ENCODE data around the gene DAB2IP. TPM values are rescaled to one million over a fixed set of nuclear protein-coding genes. Genes with fewer than 3 reads are reported as not detected.

The DAB2IP gene
- 10 to 100 TPM; 41.7 to 55.0 (median 42.7) TPM for total RNA-seq
- polyA plus RNA-seq: 25.5 TPM
- long read RNA-seq, donor 1, partial matches to known transcripts: 17 of 72 reads
- long read RNA-seq, donor 1, other reads (novel, unspliced or antisense): 55 of 72 reads
- long read RNA-seq, donor 2, full-length matches to known transcripts: 1 of 22 reads
- long read RNA-seq, donor 2, partial matches to known transcripts: 21 of 22 reads
- long read RNA-seq, donor 2, other reads (novel, unspliced or antisense): 0 of 22 reads
- long read RNA-seq, donor 3, partial matches to known transcripts: 30 of 89 reads
- long read RNA-seq, donor 3, other reads (novel, unspliced or antisense): 59 of 89 reads
- long read RNA-seq, donor 4, partial matches to known transcripts: 3 of 21 reads
- long read RNA-seq, donor 4, other reads (novel, unspliced or antisense): 18 of 21 reads

DNA sequence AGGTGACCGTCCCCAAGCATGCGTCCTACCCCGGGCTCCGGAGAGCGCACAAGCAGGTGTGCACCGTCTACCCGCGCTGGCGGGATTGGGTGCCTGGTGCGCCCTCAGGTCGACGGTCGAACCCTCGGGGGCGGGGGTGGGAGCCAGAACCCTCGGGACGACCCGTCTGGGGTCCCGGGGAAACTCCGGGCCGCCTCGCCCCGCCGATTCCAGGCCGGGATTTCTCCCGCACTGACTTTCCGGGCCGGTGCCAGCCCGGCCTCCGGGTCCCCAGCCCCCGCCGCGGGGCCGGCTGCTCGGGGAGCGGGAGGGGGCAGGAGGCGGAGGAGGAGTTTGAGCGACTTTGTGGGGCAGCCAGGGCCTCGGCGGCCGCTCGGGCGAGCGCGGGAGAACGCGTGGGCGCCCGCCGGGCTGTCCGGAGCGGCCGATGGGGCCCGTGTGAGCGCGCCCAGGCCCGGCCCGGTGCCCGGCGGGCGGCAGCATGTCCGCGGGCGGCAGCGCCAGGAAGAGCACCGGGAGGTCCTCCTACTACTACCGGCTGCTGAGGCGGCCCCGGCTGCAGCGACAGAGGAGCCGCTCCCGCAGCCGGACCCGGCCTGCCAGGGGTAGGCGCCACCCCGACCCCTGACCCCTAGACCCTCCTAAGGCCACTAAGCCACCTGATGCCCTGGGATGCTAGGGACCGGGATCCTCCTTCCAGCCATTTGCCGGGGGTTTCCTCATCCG lies at the start of gene DAB2IP:
Gene DAB2IP, plus strand, starts transcription at position 340 of the 726 bp plus-strand sequence. Its CDS starts 142 bp downstream, at position 482.
- Histone ChIP-seq H3K4me3 (ENCODE audit: low read length) (peak within 1 kb of the TSS; percentile 88), H3K27ac (ENCODE audit: low read length) (peak within 1 kb of the TSS; percentile 91), H3K27me3 (ENCODE audit: control insufficient read depth, insufficient read depth) (no peaks in the 10 kb centered on the region), H3K9me3 (ENCODE audit: control insufficient read depth, low read length) (no peaks in the 10 kb centered on the region), H3K4me1 (ENCODE audit: control insufficient read depth, insufficient read depth, low read length) (peaks cover 18% of the 10 kb centered on the region)
- DNase-seq (peak; percentile 67 to 89 (median 88)), ATAC-seq (peak; percentile 76 to 84)
- intact Hi-C loops (cut with DNase I): no loop called here
- WGBS: 1% methylated on average over 79 of the region's 79 CpGs

DNA sequence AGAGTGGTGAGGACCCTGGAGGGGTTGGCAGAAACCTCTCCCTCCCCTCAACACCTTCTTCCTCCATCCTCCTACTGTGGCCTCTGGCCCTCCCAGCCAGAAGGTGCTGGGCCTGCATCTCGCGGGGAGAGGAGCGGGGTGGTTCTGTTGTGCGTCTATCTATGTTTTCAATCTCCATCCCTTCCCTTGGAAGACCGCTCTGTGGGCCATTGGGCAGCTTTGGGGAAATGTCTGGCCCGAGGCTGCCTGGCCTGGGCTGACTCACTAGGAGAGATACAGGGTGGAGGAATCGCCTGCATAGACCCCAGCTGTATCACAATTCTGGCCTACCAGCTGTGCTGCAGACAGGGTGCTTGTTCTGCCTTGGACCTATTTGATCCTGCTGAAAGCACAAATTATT lies 48.4 kb upstream of the DAB2IP start:
- WGBS: 91% methylated on average over 7 of the region's 7 CpGs
- no peak overlapping the region for H3K27ac ChIP-seq (ENCODE audit: low read length)
- H3K4me1 ChIP-seq (ENCODE audit: control insufficient read depth, insufficient read depth, low read length): peaks cover 15% of the 10 kb centered on the region
- no peaks in the 10 kb centered on the region for H3K9me3 ChIP-seq (ENCODE audit: control insufficient read depth, low read length)
- ATAC-seq: no peak
- intact Hi-C loops (cut with DNase I): no loop called here
- DNase-seq: no peak
- H3K4me3 ChIP-seq (ENCODE audit: low read length): no peak overlapping the region
- no peaks in the 10 kb centered on the region for H3K27me3 ChIP-seq (ENCODE audit: control insufficient read depth, insufficient read depth)

DNA sequence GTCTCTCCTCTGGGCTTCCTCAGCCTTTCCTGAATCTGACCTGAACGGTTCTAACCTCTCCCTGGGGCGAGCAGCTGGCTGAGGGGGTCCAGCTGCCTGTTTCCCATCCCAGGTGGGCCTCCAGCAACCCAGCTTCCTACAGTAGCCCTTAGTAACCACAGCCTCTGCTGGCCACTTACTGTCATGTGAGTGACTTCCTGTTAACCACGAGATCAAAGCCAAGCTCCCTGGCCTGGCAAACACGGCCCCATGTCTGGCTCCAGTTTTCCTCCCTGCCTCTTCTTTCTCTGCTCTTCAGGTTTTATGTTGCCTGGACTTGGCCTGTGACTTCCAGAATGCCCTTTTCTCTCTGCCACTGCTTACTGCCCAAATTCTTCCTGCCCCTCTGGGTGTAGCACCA lies 47.2 kb upstream of the DAB2IP start:
- H3K27me3 ChIP-seq (ENCODE audit: control insufficient read depth, insufficient read depth): no peaks in the 10 kb centered on the region
- WGBS: 27% methylated on average over 4 of the region's 4 CpGs
- intact Hi-C loops (cut with DNase I): no loop called here

GRCh38 chr9:121604654-121605053 lies 46.8 kb upstream of the DAB2IP start:
- Histone ChIP-seq H3K27me3 (ENCODE audit: control insufficient read depth, insufficient read depth) (no peaks in the 10 kb centered on the region), H3K27ac (ENCODE audit: low read length) (peak overlapping the region; percentile 31), H3K9me3 (ENCODE audit: control insufficient read depth, low read length) (no peaks in the 10 kb centered on the region), H3K4me1 (ENCODE audit: control insufficient read depth, insufficient read depth, low read length) (peaks cover 25% of the 10 kb centered on the region), H3K4me3 (ENCODE audit: low read length) (no peak overlapping the region)
- ATAC-seq (no peak), DNase-seq (no peak)
- intact Hi-C loops (cut with DNase I): no loop called here
- WGBS: 67% methylated on average over 8 of the region's 8 CpGs

More for the DNA sequence above, 47.2 kb upstream of the DAB2IP start:
- ATAC-seq: no peak
- no peaks in the 10 kb centered on the region for H3K9me3 ChIP-seq (ENCODE audit: control insufficient read depth, low read length)
- peak overlapping the region; percentile 31 for H3K27ac ChIP-seq (ENCODE audit: low read length)
- DNase-seq: peak in 1 of 3 donors; percentile 63
- H3K4me1 ChIP-seq (ENCODE audit: control insufficient read depth, insufficient read depth, low read length): peaks cover 21% of the 10 kb centered on the region
- no peak overlapping the region for H3K4me3 ChIP-seq (ENCODE audit: low read length)

DNA sequence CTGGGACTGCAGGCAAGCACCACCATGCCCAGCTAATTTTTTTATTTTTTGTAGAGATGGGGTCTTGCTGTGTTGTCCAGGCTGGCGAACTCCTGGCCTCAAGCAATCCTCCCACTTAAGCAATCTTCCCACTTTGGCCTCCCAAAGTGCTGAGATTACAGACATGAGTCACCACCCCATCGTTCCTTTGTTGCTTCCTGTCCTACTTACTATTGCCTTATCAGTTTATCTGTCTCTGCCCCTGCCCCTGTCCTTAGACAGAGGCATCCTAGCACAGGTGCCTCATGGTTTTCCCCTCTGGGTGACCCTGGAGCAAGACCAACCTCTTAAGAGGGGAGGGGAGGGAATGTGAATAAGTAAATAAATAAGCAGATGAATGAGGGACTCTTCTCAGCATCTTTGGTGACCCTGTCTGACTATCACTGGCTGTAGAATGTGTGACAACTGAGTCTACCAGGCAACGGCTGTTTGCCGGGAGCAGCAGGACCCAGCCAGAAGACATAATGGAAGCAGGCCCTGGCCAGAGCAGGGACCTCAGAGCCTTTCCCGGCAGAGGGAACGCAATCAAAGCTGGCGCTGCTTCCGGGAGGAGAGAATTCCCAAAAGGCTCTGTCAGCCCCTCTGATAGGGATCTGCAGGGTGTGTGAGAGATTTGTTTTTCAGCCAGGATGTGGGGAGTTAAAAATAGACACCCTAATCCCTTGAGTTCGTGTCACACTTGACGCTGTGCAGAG lies 43.8 kb upstream of the DAB2IP start:
- DNase-seq (peak; percentile 73 to 85 (median 83)), ATAC-seq (peak; percentile 73 to 86)
- H3K9me3 ChIP-seq (ENCODE audit: control insufficient read depth, low read length): no peaks in the 10 kb centered on the region
- H3K27ac ChIP-seq (ENCODE audit: low read length): peak overlapping the region; percentile 93
- peaks cover 32% of the 10 kb centered on the region for H3K4me1 ChIP-seq (ENCODE audit: control insufficient read depth, insufficient read depth, low read length)
- intact Hi-C loops (cut with DNase I): no loop called here
- H3K4me3 ChIP-seq (ENCODE audit: low read length): peak overlapping the region; percentile 7
- no peaks in the 10 kb centered on the region for H3K27me3 ChIP-seq (ENCODE audit: control insufficient read depth, insufficient read depth)
- WGBS: 16% methylated on average over 10 of the region's 10 CpGs

GRCh38 chr9:121608168-121608853 lies 43.1 kb upstream of the DAB2IP start:
- intact Hi-C loops (cut with DNase I): no loop called here
- no peak for DNase-seq
- peaks cover 36% of the 10 kb centered on the region for H3K4me1 ChIP-seq (ENCODE audit: control insufficient read depth, insufficient read depth, low read length)
- no peak overlapping the region for H3K4me3 ChIP-seq (ENCODE audit: low read length)
- ATAC-seq: no peak
- no peaks in the 10 kb centered on the region for H3K9me3 ChIP-seq (ENCODE audit: control insufficient read depth, low read length)
- peak overlapping the region; percentile 93 for H3K27ac ChIP-seq (ENCODE audit: low read length)
- 45% methylated on average over 10 of the region's 10 CpGs for WGBS
- no peaks in the 10 kb centered on the region for H3K27me3 ChIP-seq (ENCODE audit: control insufficient read depth, insufficient read depth)

- DNase-seq (peak in 2 of 3 donors; percentile 62 to 74), ATAC-seq (peak; percentile 56 to 74)
- Histone ChIP-seq H3K27ac (ENCODE audit: low read length) (peak overlapping the region; percentile 26), H3K4me3 (ENCODE audit: low read length) (no peak overlapping the region), H3K9me3 (ENCODE audit: control insufficient read depth, low read length) (no peaks in the 10 kb centered on the region), H3K4me1 (ENCODE audit: control insufficient read depth, insufficient read depth, low read length) (peaks cover 29% of the 10 kb centered on the region), H3K27me3 (ENCODE audit: control insufficient read depth, insufficient read depth) (no peaks in the 10 kb centered on the region)
- intact Hi-C loops (cut with DNase I): no loop called here
- WGBS: 52% methylated on average over 6 of the region's 6 CpGs
These were observed 41.4 kb upstream of the DAB2IP start for GRCh38 chr9:121609822-121610637.

DNA sequence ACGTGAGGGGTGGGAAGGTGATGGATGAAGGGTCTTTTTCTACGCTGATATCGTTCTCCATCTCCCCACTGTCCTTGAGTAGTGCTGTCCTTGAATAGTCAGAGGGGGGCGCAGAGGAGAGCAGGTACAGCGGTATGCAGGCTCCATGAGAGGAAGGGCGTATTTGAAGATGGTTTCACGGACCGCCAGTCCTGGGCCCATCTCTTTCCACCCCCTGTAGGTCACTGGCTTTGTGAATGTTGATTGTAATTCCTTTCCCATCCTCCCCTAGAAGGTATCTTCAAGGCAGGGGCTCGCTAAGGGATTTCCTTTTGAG lies 40.8 kb upstream of the DAB2IP start:
- Histone ChIP-seq H3K4me1 (ENCODE audit: control insufficient read depth, insufficient read depth, low read length) (peaks cover 29% of the 10 kb centered on the region), H3K9me3 (ENCODE audit: control insufficient read depth, low read length) (no peaks in the 10 kb centered on the region), H3K27me3 (ENCODE audit: control insufficient read depth, insufficient read depth) (no peaks in the 10 kb centered on the region), H3K27ac (ENCODE audit: low read length) (peak overlapping the region; percentile 22), H3K4me3 (ENCODE audit: low read length) (no peak overlapping the region)
- no peak for ATAC-seq
- 86% methylated on average over 9 of the region's 9 CpGs for WGBS
- intact Hi-C loops (cut with DNase I): no loop called here
- DNase-seq: no peak

GRCh38 chr9:121612511-121612998 lies 38.9 kb upstream of the DAB2IP start:
- Histone ChIP-seq H3K27ac (ENCODE audit: low read length) (peak overlapping the region; percentile 71), H3K27me3 (ENCODE audit: control insufficient read depth, insufficient read depth) (no peaks in the 10 kb centered on the region), H3K4me3 (ENCODE audit: low read length) (no peak overlapping the region), H3K9me3 (ENCODE audit: control insufficient read depth, low read length) (no peaks in the 10 kb centered on the region), H3K4me1 (ENCODE audit: control insufficient read depth, insufficient read depth, low read length) (peaks cover 29% of the 10 kb centered on the region)
- 31% methylated on average over 9 of the region's 9 CpGs for WGBS
- intact Hi-C loops (cut with DNase I): no loop called here
- ATAC-seq: peak; percentile 4 to 7
- no peak for DNase-seq

All from right cardiac atrium (tissue), 5 donors.